Neuronal stem cell (in vitro differentiated cells): ENCODE measurements around the gene PAQR7. TPM values are rescaled to one million over a fixed set of nuclear protein-coding genes. Genes with fewer than 3 reads are reported as not detected.
A peak's percentile ranks its signal among the peaks of the same experiment; 100 is the strongest.

ENCODE experiments used
- DNase-seq: peaks from one replicate; pipeline ENCODE4 v3.0.0-alpha.2; 2013; ENCODE audit warnings: low spot score
- H2AFZ ChIP-seq: one replicate; pipeline ENCODE4 v1.6.1; 2013; ENCODE audit warnings: mild to moderate bottlenecking, low read length, inconsistent platforms
- H2AK5ac ChIP-seq: 2 replicates; pipeline ENCODE4 v1.6.1; 2013; ENCODE audit warnings: low read depth, mild to moderate bottlenecking, inconsistent platforms, low read length, moderate library complexity, mixed read lengths
- H2BK120ac ChIP-seq: 2 replicates; pipeline ENCODE4 v1.6.1; 2013; ENCODE audit warnings: low read depth, mild to moderate bottlenecking, inconsistent platforms, low read length, moderate library complexity, mixed read lengths
- H2BK12ac ChIP-seq: one replicate; pipeline ENCODE4 v1.6.1; 2013; ENCODE audit warnings: low read length, inconsistent platforms
- H2BK15ac ChIP-seq: 2 replicates; pipeline ENCODE4 v1.6.1; 2013; ENCODE audit warnings: mild to moderate bottlenecking, low read length, inconsistent platforms, mixed read lengths
- H2BK5ac ChIP-seq: one replicate; pipeline ENCODE4 v1.6.1; 2013; ENCODE audit warnings: inconsistent platforms, mild to moderate bottlenecking, low read length, moderate library complexity
- H3K14ac ChIP-seq: one replicate; pipeline ENCODE4 v1.6.1; 2013; ENCODE audit warnings: low read length, inconsistent platforms
- H3K18ac ChIP-seq: 2 replicates; pipeline ENCODE4 v1.6.1; 2013; ENCODE audit warnings: low read length, inconsistent platforms
- H3K23ac ChIP-seq: 2 replicates; pipeline ENCODE4 v1.6.1; 2013; ENCODE audit warnings: low read depth, mild to moderate bottlenecking, mixed read lengths, low read length, inconsistent platforms; ENCODE audit not compliant: poor library complexity
- H3K27ac ChIP-seq: replicated peaks from 3 replicates; pipeline ENCODE4 v1.5.1; 2013; ENCODE audit warnings: low read length, inconsistent platforms
- H3K27me3 ChIP-seq, 3 experiments: 2 replicates each; pipeline ENCODE4 v1.6.1; 2013; ENCODE audit warnings: low read length in 3 of 3, mild to moderate bottlenecking in 2 of 3, inconsistent platforms in 1 of 3, low read depth in 1 of 3, mixed read lengths in 1 of 3, moderate library complexity in 1 of 3; ENCODE audit not compliant: control insufficient read depth in 3 of 3, insufficient read depth in 3 of 3
- H3K36me3 ChIP-seq, 2 donors: replicated peaks in 1 of 2; 2 replicates each; pipeline ENCODE4 v1.6.1; 2013; ENCODE audit warnings: low read length in 2 of 2; ENCODE audit not compliant: control insufficient read depth in 2 of 2, insufficient read depth in 2 of 2
- H3K4ac ChIP-seq: 2 replicates; pipeline ENCODE4 v1.6.1; 2013; ENCODE audit warnings: inconsistent platforms, mild to moderate bottlenecking, low read length, moderate library complexity
- H3K4me1 ChIP-seq, 2 donors: 1 replicate in 1 of 2; 2 replicates in 1 of 2; pipeline ENCODE4 v1.6.1; 2013; ENCODE audit warnings: low read length in 2 of 2, low read depth in 1 of 2; ENCODE audit not compliant: control insufficient read depth in 2 of 2, insufficient read depth in 1 of 2
- H3K4me2 ChIP-seq: one replicate; pipeline ENCODE4 v1.6.1; 2013; ENCODE audit warnings: mild to moderate bottlenecking, low read length, inconsistent platforms; ENCODE audit not compliant: insufficient read depth, poor library complexity, severe bottlenecking
- H3K4me3 ChIP-seq, 2 donors: 2 replicates each; pipeline ENCODE4 v1.5.1; 2013; ENCODE audit warnings: low read length in 2 of 2, mild to moderate bottlenecking in 2 of 2, inconsistent platforms in 1 of 2, moderate library complexity in 1 of 2
- H3K79me1 ChIP-seq: one replicate; pipeline ENCODE4 v1.6.1; 2013; ENCODE audit warnings: low read depth, mild to moderate bottlenecking, inconsistent platforms, low read length, moderate library complexity
- H3K9ac ChIP-seq: one replicate; pipeline ENCODE4 v1.6.1; 2013; ENCODE audit warnings: mild to moderate bottlenecking, low read depth, low read length, inconsistent platforms; ENCODE audit not compliant: poor library complexity
- H3K9me3 ChIP-seq, 2 donors: replicated peaks in 1 of 2; 2 replicates each; pipeline versions ENCODE3 to v1.6.1; 2013; ENCODE audit warnings: low read length in 2 of 2, mild to moderate bottlenecking in 2 of 2, inconsistent platforms in 1 of 2, low read depth in 1 of 2, mixed read lengths in 1 of 2, moderate library complexity in 1 of 2; ENCODE audit not compliant: control insufficient read depth in 2 of 2, insufficient read depth in 1 of 2
- H4K8ac ChIP-seq: one replicate; pipeline ENCODE4 v1.6.1; 2013; ENCODE audit warnings: low read depth, mild to moderate bottlenecking, inconsistent platforms, low read length, moderate library complexity
- H4K91ac ChIP-seq: one replicate; pipeline ENCODE4 v1.6.1; 2013; ENCODE audit warnings: low read length, low read depth, mild to moderate bottlenecking, inconsistent platforms; ENCODE audit not compliant: poor library complexity
- WGBS, 2 donors: extraction: QIAGEN DNeasy Blood & Tissue Kit; methylation state at CpG; one replicate each; pipeline ENCODE4 v1.1.7; 2013; ENCODE audit warnings: missing lambda C conversion rate in 2 of 2, mixed read lengths in 1 of 2; ENCODE audit not compliant: insufficient read length in 2 of 2, insufficient replicate concordance in 1 of 2; ENCODE audit errors: extremely low coverage in 2 of 2; 5-methylcytosine and 5-hydroxymethylcytosine counted together
- polyA plus RNA-seq, 2 experiments: library from polyadenylated mRNA; stranded (reverse); fragments of 200-250 nt; gene quantifications; one replicate each; pipeline ENCODE4 v1.2.3, GENCODE V29; 2013

PAQR7 gene, protein sequence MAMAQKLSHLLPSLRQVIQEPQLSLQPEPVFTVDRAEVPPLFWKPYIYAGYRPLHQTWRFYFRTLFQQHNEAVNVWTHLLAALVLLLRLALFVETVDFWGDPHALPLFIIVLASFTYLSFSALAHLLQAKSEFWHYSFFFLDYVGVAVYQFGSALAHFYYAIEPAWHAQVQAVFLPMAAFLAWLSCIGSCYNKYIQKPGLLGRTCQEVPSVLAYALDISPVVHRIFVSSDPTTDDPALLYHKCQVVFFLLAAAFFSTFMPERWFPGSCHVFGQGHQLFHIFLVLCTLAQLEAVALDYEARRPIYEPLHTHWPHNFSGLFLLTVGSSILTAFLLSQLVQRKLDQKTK
- 2.4 TPM for polyA plus RNA-seq (2013, experiment 1 of 2)
- polyA plus RNA-seq (2013, experiment 2 of 2) = 2.3 TPM

DNA sequence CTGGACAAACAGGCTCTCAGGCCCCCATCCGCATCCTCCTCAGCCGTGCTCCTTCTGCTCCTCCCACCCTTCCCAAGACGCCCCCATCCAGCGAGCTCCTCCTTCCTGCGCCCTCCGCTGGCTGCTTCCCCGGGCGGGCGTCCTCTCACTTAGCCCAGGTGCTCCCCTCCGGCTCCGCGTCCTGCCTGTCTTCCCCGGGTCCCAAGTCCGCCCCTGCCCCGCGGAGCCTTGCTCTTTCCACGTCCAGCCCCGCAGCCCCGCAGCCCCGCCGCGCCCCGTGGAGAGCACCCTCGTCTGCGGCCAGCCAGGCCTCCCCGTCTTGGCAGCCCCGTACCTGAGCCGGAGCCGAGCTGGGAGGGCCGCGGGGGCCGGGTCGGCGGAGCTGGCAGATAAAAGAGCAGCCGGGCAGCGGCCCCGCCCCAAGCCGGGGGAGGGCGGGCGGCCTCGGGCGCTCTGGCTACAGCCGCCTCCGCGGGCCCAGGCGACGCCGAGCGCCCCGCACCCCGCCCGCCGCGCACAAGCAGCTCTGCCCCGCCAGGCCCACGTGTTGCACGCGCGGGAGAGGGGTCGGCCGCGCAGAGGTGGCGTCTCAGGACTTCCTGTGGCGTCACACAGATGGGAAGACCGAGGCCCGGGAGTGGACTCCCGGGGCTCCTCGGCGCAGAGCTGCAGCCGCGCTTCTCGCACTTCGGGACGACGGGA, at the start of gene PAQR7:
Gene PAQR7, minus strand, starts transcription at position 555 of the 702 bp plus-strand sequence. CDS start 11,869 bp downstream, outside the sequence.
- no peak within 1 kb of the TSS for H2BK12ac ChIP-seq
- peaks cover 0 to 9% (median 0%) of the 10 kb centered on the region in 3 experiments for H3K27me3 ChIP-seq
- peak within 1 kb of the TSS; percentile 90 for H3K4me2 ChIP-seq
- peak within 1 kb of the TSS; percentile 75 for H3K14ac ChIP-seq
- WGBS, 2 donors = no CpG with 5 or more reads among the region's 75 CpGs
- H3K4ac ChIP-seq = peak within 1 kb of the TSS; percentile 68
- H3K4me1 ChIP-seq = peaks cover 10 to 22% of the 10 kb centered on the region in 2 donors
- peak; percentile 70 for DNase-seq
- peak within 1 kb of the TSS; percentile 46 for H2BK15ac ChIP-seq
- peaks cover 0 to 6% of the 10 kb centered on the region in 2 donors for H3K36me3 ChIP-seq
- H4K8ac ChIP-seq = peak within 1 kb of the TSS; percentile 48
- peak within 1 kb of the TSS; percentile 55 to 76 for H3K4me3 ChIP-seq
- H2AFZ ChIP-seq = peak within 1 kb of the TSS; percentile 94
- H3K23ac ChIP-seq = peak within 1 kb of the TSS; percentile 92
- H3K27ac ChIP-seq = peak within 1 kb of the TSS; percentile 51
- no peak within 1 kb of the TSS for H2BK5ac ChIP-seq
- H3K18ac ChIP-seq = peak within 1 kb of the TSS; percentile 96
- H4K91ac ChIP-seq = peak within 1 kb of the TSS; percentile 77
- H3K9ac ChIP-seq = peak within 1 kb of the TSS; percentile 91
- H3K79me1 ChIP-seq = peaks cover 1% of the 10 kb centered on the region
- H2AK5ac ChIP-seq = peak within 1 kb of the TSS; percentile 99
- H2BK120ac ChIP-seq = no peak within 1 kb of the TSS
- no peaks in the 10 kb centered on the region for H3K9me3 ChIP-seq

DNA sequence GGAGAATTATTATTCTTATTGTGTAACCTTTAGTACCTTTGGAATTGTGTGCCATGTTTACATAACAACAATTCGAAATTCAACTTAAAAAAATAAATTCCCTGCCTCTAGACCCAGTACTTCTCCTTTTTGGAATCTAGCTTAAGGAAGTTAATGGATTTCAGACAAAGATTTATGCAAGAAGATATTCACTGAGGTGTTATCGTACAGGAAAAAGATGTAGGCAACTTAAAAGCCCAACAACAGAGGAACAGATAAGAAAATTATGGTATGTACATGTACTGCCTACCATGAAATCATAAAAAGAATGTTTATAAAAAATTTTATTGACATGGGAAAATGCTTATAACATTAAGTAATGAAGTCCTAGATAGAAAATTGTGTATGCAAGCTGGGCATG, 48.9 kb upstream of the PAQR7 start:
- Histone ChIP-seq H3K14ac (no peak overlapping the region), H3K27me3 (peaks cover 0 to 15% (median 0%) of the 10 kb centered on the region in 3 experiments), H3K9ac (no peak overlapping the region), H3K4me1 (peaks cover 19 to 35% of the 10 kb centered on the region in 2 donors), H2BK15ac (no peak overlapping the region), H2BK12ac (no peak overlapping the region), H3K4me2 (no peak overlapping the region), H3K36me3 (no peaks in the 10 kb centered on the region), H3K27ac (no peak overlapping the region), H4K91ac (no peak overlapping the region), H3K4me3 (no peak overlapping the region), H3K18ac (no peak overlapping the region), H2BK120ac (no peak overlapping the region), H2BK5ac (no peak overlapping the region), H3K23ac (no peak overlapping the region), H2AK5ac (no peak overlapping the region), H4K8ac (no peak overlapping the region), H3K4ac (no peak overlapping the region), H2AFZ (no peak overlapping the region), H3K79me1 (no peaks in the 10 kb centered on the region), H3K9me3 (no peaks in the 10 kb centered on the region)
- WGBS, 2 donors = no CpG with 5 or more reads among the region's 2 CpGs
- no peak for DNase-seq

DNA sequence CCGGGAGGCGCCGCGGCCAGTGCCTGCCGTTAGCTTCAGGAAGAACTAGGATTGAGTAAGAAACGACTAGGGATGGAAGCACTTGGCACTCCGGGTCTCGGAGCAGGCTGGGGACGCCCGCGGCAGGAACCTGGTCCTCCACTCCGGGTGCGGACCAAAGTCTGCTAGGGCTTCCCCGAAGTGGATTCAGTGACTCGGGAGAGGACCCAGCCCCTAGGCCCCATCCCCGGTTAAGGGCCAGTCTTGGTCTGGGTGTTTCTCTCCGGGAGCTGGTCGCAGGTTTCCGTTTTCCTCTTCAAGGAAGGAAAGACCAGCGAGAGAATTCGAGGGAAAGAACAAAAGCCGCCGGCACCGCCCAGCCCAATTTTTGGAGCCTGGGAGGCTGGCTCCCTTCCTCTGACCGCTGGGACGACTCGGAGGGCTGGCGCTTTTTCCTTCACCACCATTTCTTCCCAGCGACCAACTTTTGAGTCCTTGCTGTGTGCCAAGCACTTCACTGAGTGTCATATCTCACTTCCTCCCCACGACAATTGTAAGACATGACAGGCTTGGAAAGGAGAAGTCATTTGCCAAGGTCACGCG, 47.6 kb upstream of the PAQR7 start:
- peak; percentile 45 for DNase-seq
- WGBS, 2 donors = no CpG with 5 or more reads among the region's 32 CpGs
- no peaks in the 10 kb centered on the region for H3K79me1 ChIP-seq

More for the DNA sequence above, 47.6 kb upstream of the PAQR7 start:
- Histone ChIP-seq H4K8ac (no peak overlapping the region), H2AK5ac (no peak overlapping the region), H3K27me3 (peaks cover 0 to 15% (median 0%) of the 10 kb centered on the region in 3 experiments), H3K9ac (peak overlapping the region; percentile 83), H3K4me1 (peaks cover 18 to 30% of the 10 kb centered on the region in 2 donors), H3K14ac (peak overlapping the region; percentile 96), H4K91ac (no peak overlapping the region), H3K4me2 (peak overlapping the region; percentile 100), H3K18ac (peak overlapping the region; percentile 90), H2BK12ac (no peak overlapping the region), H2BK5ac (no peak overlapping the region), H3K4me3 (peak overlapping the region in 1 of 2 donors; percentile 79), H3K36me3 (no peaks in the 10 kb centered on the region), H2BK120ac (peak overlapping the region; percentile 75), H3K9me3 (no peaks in the 10 kb centered on the region), H3K23ac (peak overlapping the region; percentile 75), H3K4ac (no peak overlapping the region), H2BK15ac (peak overlapping the region; percentile 70), H3K27ac (no peak overlapping the region), H2AFZ (peak overlapping the region; percentile 30)
